ENCODE measurements around the gene MRPL52. TPM values are rescaled to one million over a fixed set of nuclear protein-coding genes. Genes with fewer than 3 reads are reported as not detected.
A peak's percentile ranks its signal among the peaks of the same experiment; 100 is the strongest.

MRPL52 gene
- total and polyA plus RNA-seq, 7 donors, result 54.6 to 333 (median 64.3) TPM

- no peak overlapping the region for H3K27ac ChIP-seq
- DNase-seq, result no peak
- TF ChIP-seq POLR2AphosphoS5 (IDR thresholded peaks at IDR 0.05) (no peak), CTCF (IDR thresholded peaks at IDR 0.05) (no peak), EP300 (IDR thresholded peaks at IDR 0.05) (no peak), POLR2A (IDR thresholded peaks at IDR 0.05) (no peak)
Observed at GRCh38 chr14:22861651-22862050, 32.0 kb downstream of the MRPL52 start.

GRCh38 chr14:22864979-22865378 is 35.3 kb downstream of the MRPL52 start:
- Histone ChIP-seq H3K4me1 (peaks cover 0 to 11% (median 7%) of the 10 kb centered on the region in 4 donors), H3K9me3 (no peaks in the 10 kb centered on the region), H3K27ac (no peak overlapping the region), H3K36me3 (no peaks in the 10 kb centered on the region), H3K4me3 (no peak overlapping the region), H3K27me3 (no peaks in the 10 kb centered on the region)
- 86 to 87% methylated on average over 4 of the region's 4 CpGs for WGBS, 2 donors
- DNase-seq, result no peak
- TF ChIP-seq POLR2AphosphoS5 (IDR thresholded peaks at IDR 0.05) (no peak), EP300 (IDR thresholded peaks at IDR 0.05) (no peak), CTCF (IDR thresholded peaks at IDR 0.05) (no peak), POLR2A (IDR thresholded peaks at IDR 0.05) (no peak)
- intact Hi-C loops (cut with DNase I), result no loop called here

More at GRCh38 chr14:22861651-22862050, 32.0 kb downstream of the MRPL52 start:
- Histone ChIP-seq H3K4me1 (peaks cover 0 to 9% (median 2%) of the 10 kb centered on the region in 4 donors), H3K36me3 (no peaks in the 10 kb centered on the region), H3K9me3 (no peaks in the 10 kb centered on the region), H3K27me3 (no peaks in the 10 kb centered on the region), H3K4me3 (no peak overlapping the region)
- intact Hi-C loops (cut with DNase I), result no loop called here

- intact Hi-C loops (cut with DNase I), result no loop called here
Observed at GRCh38 chr14:22865424-22866405, 36.0 kb downstream of the MRPL52 start.

GRCh38 chr14:22866874-22867273 is 37.2 kb downstream of the MRPL52 start:
- H3K27ac ChIP-seq, result no peak overlapping the region
- no peaks in the 10 kb centered on the region for H3K36me3 ChIP-seq
- no peak overlapping the region for H3K4me3 ChIP-seq
- H3K27me3 ChIP-seq, result no peaks in the 10 kb centered on the region
- no peak for DNase-seq
- TF ChIP-seq EP300 (IDR thresholded peaks at IDR 0.05) (no peak), CTCF (IDR thresholded peaks at IDR 0.05) (no peak), POLR2A (IDR thresholded peaks at IDR 0.05) (no peak), POLR2AphosphoS5 (IDR thresholded peaks at IDR 0.05) (no peak)
- intact Hi-C loops (cut with DNase I), result no loop called here
- WGBS, 2 donors, result 97% methylated on average over 5 of the region's 5 CpGs
- peaks cover 0 to 20% (median 17%) of the 10 kb centered on the region in 4 donors for H3K4me1 ChIP-seq
- H3K9me3 ChIP-seq, result no peaks in the 10 kb centered on the region

More at GRCh38 chr14:22865424-22866405, 36.0 kb downstream of the MRPL52 start:
- no peak overlapping the region for H3K4me3 ChIP-seq
- 48 to 64% methylated on average over 6 of the region's 6 CpGs for WGBS, 2 donors
- H3K36me3 ChIP-seq, result no peaks in the 10 kb centered on the region
- peaks cover 0 to 18% (median 15%) of the 10 kb centered on the region in 4 donors for H3K4me1 ChIP-seq
- H3K27ac ChIP-seq, result peak overlapping the region in 1 of 4 donors; percentile 17
- TF ChIP-seq POLR2AphosphoS5 (IDR thresholded peaks at IDR 0.05), result no peak
- no peak for TF ChIP-seq POLR2A (IDR thresholded peaks at IDR 0.05)
- no peak for TF ChIP-seq CTCF (IDR thresholded peaks at IDR 0.05)
- TF ChIP-seq EP300 (IDR thresholded peaks at IDR 0.05), result no peak
- no peak for DNase-seq
- H3K27me3 ChIP-seq, result no peaks in the 10 kb centered on the region
- H3K9me3 ChIP-seq, result no peaks in the 10 kb centered on the region
